Stimulated activated naive CD4-positive, alpha-beta T cell (primary cell): Measurements from ENCODE around the gene LRIT1.
A peak's percentile ranks its signal among the peaks of the same experiment; 100 is the strongest.

Experiments
- DNase-seq, 6 experiments: peaks; one replicate each; lab custom pipeline; 2025; lab: John Stamatoyannopoulos, UW

LRIT1 gene

DNA sequence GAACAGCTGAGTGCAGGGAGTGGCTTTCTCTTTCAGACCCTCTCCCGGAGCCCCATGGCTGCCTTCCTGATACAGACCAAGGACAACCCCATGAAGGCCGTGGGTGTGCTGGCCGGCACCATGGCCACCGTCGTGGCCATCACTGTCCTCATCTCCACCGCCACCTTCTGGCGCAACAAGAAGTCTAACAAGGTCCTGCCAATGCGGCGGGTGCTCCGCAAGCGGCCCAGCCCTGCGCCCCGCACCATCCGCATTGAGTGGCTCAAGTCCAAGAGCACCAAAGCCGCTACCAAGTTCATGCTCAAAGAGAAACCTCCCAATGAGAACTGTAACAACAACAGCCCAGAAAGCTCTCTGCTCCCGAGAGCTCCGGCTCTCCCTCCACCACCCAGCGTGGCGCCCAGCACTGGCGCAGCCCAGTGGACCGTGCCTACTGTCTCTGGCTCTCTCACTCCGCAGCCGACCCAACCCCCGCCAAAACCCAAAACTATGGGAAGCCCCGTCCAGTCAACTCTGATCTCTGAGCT, 27.2 kb downstream of the LRIT1 start:
- DNase-seq, result peak in 1 of 6 experiments; percentile 27

DNA sequence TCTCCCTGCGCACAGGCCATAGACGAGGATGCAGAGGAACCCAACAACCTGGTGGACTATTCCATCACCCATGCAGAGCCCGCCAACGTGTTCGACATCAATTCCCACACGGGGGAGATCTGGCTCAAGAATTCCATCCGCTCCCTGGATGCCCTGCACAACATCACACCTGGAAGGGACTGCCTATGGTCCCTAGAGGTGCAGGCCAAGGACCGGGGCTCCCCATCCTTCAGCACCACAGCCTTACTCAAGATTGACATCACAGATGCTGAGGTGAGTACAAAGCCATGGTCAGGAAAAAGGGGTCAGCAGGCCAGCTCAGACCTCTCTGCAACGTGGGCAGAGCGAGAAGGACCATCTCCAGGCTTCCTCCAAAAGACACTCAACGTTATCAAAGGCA, 28.3 kb downstream of the LRIT1 start:
- DNase-seq, result no peak

DNA sequence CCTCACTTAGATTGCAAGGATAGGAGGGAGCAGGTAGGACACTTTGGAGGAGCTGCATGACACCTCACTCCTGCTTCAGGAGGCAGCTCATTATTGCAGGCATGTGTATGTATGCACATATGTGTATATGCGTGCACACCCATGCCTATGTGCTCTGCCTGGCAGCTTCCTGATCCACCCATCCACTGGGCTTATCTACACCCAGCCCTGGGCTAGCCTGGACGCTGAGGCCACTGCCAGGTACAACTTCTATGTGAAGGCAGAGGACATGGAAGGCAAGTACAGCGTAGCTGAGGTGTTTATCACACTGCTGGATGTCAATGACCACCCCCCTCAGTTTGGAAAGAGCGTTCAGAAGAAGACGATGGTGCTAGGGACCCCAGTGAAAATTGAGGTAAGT, 29.3 kb downstream of the LRIT1 start:
- no peak for DNase-seq

DNA sequence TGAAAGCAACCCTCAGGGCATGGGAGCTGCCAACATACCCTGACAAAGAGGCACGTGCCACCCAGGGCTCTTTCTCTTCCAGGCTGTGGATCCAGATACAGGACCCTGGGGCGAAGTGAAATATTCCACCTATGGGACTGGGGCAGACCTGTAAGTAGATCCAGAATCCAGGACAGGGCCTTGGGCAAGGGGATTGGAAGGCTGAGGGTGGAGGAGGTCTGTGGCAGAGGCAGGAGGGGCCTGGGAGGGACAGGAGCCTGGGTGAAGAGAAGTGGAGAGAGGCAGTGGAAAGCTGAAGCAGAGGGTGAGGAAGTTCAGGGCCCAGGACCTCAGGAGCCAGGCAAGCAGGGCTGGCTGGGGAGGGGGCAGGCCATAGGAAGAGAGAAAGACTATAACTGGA, 29.8 kb downstream of the LRIT1 start:
- DNase-seq, result no peak

DNA sequence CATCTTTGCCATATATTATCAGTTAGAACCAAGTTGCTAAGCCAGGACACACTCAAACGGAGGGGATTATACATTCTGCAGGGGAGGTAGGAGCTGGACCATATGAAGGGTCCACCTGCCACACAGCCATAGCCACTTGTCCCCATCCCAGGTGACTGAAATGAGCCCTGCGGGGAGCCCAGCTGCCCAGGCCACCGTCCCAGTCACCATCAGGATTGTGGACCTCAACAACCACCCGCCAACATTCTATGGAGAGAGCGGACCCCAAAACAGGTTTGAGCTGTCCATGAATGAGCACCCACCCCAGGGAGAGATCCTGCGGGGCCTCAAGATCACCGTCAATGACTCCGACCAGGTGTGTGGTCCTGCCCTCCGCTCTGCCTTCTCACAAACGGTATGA, 33.3 kb downstream of the LRIT1 start:
- DNase-seq, result no peak

DNA sequence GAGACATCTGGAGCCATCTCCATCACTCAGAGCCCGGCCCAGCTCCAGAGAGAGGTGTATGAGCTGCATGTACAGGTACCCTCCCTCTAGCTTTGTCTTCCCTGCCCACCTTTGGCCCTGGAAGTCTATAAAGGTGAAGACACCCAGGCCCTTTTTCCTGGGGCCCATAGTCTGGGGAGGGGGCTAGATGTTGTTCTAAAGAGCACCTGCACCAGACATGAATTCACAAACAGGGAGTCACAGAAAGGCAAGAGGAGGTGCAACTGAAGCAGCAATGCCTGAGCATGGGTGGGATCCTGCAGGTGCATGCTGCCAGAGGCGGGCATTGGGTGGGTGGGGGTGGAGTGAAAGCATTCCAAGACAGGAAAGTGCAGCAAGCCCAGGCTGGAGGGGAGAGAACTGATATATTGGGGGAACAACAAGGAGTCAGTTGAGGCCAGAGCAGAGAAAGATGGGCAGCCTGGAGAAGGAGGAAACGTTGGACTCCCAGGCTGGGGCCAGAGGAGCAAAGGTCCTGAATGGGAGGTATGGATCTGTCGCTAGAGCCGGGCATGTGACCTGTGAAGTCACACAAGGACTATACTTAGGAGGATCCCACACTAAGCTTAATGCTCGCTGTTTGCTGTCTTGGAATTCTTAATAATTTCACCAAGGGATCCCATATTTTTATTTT, 35.4 kb downstream of the LRIT1 start:
- no peak for DNase-seq

DNA sequence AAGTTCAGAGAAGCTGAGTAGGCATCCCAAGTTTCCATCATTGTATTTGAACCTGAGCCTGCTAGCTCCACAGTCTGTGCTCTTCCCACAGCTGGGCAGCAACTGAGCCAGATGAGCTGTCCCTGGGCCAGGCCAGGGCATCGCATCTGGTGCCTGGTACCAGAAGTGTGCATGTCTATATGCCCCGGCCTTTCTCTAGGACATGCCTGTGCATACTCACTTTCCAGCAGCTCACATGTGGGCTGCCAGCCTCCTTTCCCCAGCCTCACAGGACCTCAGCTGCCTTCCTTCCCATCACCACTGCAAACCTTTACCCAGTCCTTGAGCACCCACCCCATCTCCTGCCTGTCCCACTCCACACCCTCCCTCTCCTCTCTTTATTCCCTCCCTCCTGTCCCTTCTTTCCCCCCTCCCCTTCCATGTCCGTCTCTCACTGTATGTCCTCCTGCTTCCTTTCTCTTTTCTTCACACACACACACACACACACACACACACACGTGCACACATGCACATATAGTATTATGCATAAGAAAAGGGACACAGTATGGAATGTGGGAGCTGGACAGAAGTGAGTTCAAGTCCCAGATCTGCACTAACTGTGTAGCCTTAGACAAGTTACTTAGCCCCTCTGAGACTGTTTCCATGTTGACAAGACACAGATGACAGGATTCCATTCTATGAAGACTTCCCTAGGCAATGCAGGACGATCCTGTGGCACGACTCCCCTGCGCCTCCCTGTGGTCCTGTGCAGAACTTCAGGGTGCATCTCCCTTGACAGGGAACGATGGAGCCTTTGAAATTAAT, 36.1 kb downstream of the LRIT1 start:
- DNase-seq, result peak; percentile 17 to 72 (median 40)

DNA sequence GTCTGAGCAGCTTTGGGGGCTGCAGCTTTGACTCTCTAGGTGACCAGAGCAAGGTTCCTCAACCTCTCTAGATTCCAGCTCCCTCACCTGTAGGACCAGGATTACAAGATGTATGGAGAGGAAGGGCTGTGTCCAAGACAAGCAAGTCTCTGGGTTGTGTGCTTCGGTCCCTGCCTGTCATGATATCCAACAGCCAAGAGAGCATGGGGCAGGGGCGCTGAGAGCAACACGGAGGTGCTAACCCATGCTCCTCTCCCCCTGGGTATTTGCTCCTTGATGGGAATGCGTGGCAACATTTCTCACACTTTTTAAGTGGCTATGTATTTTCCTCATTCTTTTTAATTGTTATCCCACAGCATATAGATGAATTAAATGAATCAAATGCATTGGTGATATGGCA, 36.7 kb downstream of the LRIT1 start:
- no peak for DNase-seq

DNA sequence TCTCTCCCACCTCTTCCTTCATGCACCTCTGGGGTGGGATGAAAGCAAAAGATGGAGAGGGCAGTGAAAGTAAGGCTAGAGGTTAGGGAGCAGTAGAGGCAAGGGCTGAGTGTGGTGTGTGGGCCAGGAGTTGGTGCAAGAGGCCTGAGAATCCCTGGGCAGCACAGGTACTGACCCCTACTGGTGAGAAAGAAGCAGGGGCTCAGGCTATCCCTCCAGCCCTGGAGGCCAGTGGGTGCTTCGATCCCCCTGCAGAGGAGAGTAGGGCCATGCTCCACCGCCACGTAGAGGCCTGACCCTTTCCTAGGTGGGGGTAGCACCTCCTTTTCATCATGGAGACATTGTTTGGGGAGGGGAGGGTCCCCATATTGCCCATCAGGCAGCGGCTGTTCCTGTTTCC, 37.2 kb downstream of the LRIT1 start:
- no peak for DNase-seq

DNA sequence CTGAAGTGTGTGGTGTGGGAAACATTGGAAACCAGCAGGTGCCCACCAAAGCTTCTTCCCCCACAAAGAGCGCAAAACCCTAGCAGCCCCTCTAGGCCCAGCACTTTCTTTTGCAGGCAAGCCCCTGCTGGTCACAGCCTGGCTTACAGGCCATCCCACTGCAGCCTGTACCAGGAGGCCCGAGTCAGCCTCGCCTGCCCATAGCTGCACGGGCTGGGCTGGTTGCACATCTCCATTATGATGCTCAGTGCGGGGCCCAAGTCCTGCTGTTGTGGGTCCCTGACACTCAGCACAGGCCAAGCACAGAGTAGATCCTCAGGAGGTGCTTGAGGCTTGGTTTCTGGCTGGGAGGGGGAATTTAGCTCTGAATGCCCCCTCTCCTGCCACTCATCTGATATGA, 39.0 kb downstream of the LRIT1 start:
- DNase-seq, result no peak

DNA sequence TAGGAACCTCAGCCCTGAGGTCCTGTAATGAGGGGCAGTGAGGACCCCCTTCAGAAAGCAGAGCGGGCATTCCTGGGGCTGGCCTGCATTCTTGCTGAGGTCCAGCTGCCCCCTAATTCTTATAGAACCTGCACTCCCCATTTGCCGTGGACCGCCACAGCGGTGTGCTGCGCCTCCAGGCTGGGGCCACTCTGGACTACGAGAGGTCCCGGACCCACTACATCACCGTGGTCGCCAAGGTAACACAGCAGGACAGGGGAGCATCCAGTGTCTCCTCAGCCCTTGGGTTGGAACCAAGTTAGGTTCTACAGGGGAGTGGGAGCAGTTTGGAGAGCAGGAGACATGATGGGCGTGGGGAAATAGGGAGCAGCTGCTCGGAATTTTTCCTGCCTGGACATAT, 39.7 kb downstream of the LRIT1 start:
- no peak for DNase-seq

DNA sequence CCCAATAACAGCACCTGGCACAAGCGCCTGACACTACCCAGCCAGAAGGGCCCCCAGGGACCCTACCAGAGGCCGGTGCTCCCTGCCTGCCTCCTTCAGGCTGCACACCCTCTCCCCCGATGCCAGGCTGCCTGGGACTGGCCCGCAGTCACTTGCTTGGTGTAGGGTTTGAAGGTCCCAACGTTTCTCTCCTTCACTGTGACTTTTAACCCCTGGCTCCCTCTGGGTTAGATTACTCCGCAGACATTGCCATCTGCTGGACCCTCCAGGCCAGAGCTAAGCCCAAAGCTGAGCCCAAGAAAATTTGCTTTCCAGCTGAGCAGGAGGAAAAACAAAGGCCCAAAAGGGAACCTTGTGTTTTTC, 40.1 kb downstream of the LRIT1 start:
- no peak for DNase-seq

DNA sequence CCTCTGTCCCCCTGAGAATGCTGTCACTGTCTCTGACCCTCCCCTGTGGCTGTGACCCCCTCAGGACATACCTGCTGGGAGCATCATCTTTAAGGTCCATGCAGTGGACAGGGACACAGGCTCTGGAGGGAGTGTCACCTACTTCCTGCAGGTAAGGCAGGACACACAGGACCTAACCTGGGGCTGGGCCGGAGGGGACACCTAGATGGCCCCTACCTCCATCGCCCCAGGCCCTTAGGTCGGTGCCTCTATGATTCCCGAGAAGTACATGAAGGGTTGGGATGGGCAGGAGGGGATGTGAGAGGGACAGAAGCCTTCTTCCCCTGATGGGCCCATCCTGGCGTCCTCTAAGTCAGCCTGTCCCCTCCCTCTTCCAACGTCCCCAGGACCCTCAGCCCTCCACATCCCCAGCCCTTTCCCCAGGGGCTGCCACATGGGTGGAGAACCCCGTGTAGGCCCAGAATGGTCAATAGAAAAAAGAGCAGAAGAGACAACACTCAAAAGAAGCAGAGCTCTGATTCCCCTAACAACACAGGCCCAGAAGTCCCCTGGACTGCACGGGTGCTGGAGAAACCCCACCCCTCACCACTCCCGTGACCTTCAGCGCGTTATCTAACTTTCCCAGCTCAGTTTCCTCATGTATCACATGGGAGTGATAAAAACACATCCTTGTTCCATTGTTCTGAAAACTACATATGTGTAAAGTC, 40.7 kb downstream of the LRIT1 start:
- no peak for DNase-seq

DNA sequence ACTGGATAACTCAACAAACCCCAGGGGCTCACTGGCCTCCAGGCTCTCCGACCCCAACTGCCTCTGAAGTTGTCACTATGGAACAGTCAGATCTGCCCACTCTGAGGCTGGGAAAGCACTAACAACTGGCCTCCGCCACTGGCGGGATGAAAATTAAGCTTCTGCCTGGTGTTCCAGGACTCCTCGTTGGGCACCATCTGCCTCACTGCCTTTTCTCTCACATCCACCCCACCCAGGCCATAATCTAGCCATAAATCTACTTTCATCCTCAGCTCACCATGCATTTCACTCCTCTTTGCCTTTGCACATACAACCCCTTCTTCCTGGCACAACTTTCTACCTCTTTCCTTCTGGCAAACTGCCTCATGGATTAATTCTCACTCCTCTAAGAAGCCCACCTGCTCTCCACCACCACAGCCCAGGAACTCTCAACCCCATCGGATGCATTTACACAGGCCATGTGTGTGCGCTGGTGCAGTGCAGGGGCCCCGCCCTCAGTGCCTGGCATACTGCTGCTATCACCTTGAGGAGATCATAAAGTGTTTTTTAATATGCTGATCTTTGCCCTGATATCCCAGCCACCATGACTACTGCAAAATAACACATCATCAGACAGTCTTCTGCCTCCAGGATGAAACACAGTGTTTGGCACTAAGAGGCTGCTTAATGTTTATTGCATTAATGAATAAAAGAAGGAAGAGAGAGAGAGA, 43.0 kb downstream of the LRIT1 start:
- no peak for DNase-seq

DNA sequence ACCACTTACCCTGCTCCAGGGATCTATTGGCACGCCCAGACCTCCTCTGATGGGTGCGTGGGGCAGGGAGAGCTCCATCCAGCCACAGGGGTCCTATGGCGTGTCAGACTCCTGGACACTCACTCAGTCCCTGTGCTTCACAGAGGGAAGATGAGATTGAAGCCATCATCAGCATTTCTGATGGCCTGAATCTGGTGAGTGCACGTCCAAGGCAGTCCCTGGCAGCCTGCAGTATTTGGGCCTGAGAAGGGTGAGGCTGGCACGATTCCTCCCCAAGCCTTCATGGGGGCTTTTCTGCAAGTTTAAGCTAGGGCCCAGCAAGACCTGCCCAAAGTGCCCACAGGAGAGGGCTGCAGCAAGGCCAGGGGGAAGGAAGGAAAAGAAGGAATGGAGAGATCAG, 43.7 kb downstream of the LRIT1 start:
- no peak for DNase-seq

DNA sequence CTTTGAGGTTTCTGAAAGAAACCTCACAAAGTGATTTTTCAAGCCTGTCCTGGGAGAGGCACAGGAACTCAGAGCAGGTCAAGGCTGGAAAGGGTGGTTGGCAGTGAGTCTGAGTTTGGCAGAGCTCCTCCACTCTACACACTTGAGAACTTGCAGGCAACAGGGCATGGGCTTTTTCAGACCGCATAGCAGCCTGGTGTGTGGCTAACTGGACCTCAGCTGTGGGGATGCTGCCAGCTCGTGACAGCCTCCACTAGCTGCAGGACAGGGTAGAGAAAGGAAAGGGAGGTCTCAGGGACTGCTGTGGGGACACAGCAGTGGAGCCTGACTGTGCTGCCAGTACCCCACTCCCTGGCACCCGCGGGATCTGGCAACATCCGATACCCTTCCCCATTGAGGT, 44.4 kb downstream of the LRIT1 start:
- DNase-seq, result no peak

DNA sequence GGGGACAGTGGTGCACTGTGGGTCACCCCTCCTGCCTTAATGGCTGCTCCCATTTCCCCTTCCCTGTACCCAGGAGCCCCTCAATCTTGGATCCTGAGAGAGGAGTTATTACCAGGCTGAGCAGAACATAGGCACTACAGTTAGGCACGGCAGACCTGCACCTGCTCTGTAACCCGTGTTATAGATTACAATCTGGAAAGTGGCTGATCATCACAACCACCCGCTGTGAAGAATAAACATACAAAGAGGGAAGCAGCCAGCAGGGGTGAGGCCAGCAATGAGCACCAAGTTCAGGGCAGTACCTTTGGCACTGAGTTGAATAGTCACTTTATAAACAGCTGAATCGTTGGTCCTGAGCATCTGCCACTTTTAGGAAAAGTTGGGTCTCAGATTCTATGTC, 45.3 kb downstream of the LRIT1 start:
- no peak for DNase-seq

DNA sequence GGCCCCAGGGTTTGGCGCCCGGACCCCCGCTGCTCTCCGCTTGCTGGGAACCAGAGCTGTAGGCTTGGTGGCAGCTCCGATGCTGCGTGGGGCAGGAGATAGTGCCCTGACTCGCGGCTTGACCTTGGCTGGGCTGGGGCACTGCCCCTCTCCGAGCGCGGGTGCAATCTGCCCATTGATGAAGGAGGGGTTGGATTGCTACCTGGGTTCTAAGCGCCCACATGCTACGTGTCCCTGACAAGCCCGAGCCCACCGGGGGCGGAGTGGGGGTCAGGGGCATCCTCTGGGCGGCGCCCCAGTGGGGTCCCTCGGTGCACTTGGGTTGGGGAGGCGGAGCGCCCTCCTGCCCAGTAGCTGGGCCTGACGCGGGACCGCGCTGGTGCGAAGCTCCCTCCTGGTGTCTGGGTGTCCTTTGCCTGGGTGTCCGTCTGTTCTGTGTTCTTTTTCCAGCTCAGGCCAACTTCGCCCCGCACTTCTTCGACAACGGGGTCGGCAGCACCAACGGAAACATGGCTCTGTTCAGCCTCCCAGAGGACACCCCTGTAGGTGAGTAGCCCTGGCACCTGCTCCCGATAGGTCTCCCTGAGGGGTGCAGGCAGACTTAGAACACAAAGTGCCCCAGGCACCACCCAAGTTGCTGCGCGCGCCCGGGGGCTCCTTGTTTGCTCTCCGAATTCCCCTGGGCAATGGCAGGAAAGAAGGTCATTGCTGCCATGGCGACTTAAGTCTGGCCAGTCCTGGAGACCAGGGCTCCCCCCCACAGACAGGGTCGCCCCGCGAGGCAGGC, 46.1 kb downstream of the LRIT1 start:
- DNase-seq, result peak in 1 of 6 experiments; percentile 35

DNA sequence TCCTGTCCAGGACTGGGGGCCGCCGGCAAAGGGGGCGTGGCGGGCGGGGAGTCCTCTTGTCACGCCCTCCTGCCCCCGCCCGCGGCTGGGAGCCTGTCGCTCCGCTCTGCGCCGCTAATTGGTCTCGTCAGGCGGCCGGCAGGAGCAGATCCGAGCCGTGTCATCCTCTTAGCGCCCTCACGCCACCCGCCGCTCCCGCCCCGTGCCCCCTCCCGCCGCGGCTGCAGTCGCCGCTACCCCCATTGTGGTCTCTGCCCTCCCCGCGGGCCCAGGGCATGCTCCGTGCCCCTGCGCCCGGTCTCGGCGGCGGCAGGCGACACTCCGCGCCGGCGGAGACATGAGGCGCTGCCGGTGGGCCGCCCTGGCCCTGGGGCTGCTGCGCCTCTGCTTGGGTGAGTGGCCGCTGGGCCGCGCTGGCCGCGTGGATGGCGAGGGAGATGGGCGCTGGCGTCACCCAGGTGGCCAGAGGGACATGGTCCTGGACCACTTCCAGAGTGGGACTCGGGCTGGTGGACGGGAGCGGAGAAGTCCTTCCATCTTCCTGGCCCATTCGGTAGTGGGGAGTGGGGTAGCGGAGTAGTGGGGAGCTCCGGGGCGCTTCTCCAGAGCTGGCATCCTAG, 46.8 kb downstream of the LRIT1 start, which contains the start of gene CDHR1:
Gene CDHR1, plus strand, starts transcription at position 114 of the 620 bp plus-strand sequence. Its CDS starts 224 bp downstream, at position 338.
- DNase-seq, result peak in 4 of 6 experiments; percentile 7 to 36 (median 22)

DNA sequence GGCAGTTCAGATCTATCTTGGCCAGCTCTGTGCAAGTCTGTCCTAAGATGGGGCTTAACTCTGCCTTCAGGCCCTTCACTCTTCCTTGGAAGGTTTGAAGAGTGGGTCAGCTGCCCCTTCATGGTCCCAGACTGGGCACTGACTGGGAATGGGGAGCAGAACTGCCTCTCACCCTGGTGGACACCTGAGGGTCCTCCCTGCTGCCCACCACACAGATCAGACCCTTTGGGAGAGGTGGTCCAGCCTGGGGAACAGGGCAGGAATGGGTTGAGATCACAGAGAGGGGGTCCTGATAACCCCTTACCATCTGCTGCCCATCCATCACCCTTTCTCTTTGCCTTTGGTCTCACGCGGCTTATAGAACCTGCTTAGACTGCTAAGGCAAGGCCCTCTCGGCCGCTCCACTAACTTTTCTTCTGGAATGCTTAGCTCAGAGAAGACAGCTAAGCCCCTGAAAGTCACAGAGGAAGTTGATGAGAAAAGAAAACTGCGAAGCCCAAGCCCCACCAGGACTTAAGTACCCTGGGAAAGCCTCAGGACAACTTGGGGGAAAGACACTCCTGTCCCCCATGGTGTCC, 47.4 kb downstream of the LRIT1 start:
- no peak for DNase-seq
